Liver (tissue), 9 donors: Measurements from ENCODE around the gene URI1. TPM values are rescaled to one million over a fixed set of nuclear protein-coding genes. Genes with fewer than 3 reads are reported as not detected.
"Not testable (repeated sequence)": the region's sequence is repeated elsewhere in the genome, so short reads cannot be mapped to it uniquely, and the experiment has no call there.

Experiments
- DNase-seq: peaks from one replicate; pipeline ENCODE4 v3.0.0-alpha.2; 2017; ENCODE audit warnings: low spot score
- H3K27ac ChIP-seq, 2 donors: one replicate each; pipeline ENCODE4 v1.7.0; 2013; ENCODE audit warnings: inconsistent platforms in 2 of 2, low read length in 2 of 2, control low read depth in 1 of 2, low read depth in 1 of 2, mild to moderate bottlenecking in 1 of 2
- H3K27me3 ChIP-seq, 4 donors: one replicate each; pipeline versions ENCODE4 v1.6.1 to v1.7.0; 2013; ENCODE audit warnings: low read length in 3 of 4, inconsistent platforms in 1 of 4, mild to moderate bottlenecking in 1 of 4, moderate library complexity in 1 of 4; ENCODE audit not compliant: control insufficient read depth in 4 of 4, insufficient read depth in 4 of 4
- H3K36me3 ChIP-seq, 4 donors: one replicate each; pipeline versions ENCODE4 v1.6.1 to v1.7.0; 2013; ENCODE audit warnings: low read length in 3 of 4, mild to moderate bottlenecking in 3 of 4, low read depth in 1 of 4, moderate library complexity in 1 of 4; ENCODE audit not compliant: control insufficient read depth in 4 of 4, insufficient read depth in 3 of 4
- H3K4me1 ChIP-seq, 4 donors: one replicate each; pipeline versions ENCODE4 v1.6.1 to v1.7.0; 2013; ENCODE audit warnings: low read length in 3 of 4, mild to moderate bottlenecking in 3 of 4, moderate library complexity in 1 of 4; ENCODE audit not compliant: control insufficient read depth in 4 of 4, insufficient read depth in 4 of 4
- H3K4me3 ChIP-seq, 3 donors: one replicate each; pipeline versions ENCODE4 v1.6.1 to v1.7.0; 2013; ENCODE audit warnings: low read length in 3 of 3, control low read depth in 1 of 3, low read depth in 1 of 3, mild to moderate bottlenecking in 1 of 3
- H3K9ac ChIP-seq, 2 donors: one replicate each; pipeline ENCODE4 v1.7.0; 2013; ENCODE audit warnings: low read length in 2 of 2, mild to moderate bottlenecking in 2 of 2, moderate library complexity in 2 of 2, control low read depth in 1 of 2, low read depth in 1 of 2
- H3K9me3 ChIP-seq, 4 donors: one replicate each; pipeline versions ENCODE4 v1.6.1 to v1.7.0; 2013; ENCODE audit warnings: low read length in 3 of 4; ENCODE audit not compliant: control insufficient read depth in 4 of 4
- ATF3 ChIP-seq: IDR thresholded peaks from 2 replicates; pipeline ENCODE4 v1.6.1; 2016; ENCODE audit warnings: antibody characterized with exemption
- CTCF ChIP-seq: fragments of 150-350 bp; IDR thresholded peaks from 2 replicates; pipeline ENCODE4 v1.5.1; 2017; ENCODE audit warnings: improper control_type of control experiment, low read depth, low read length; ENCODE audit not compliant: missing input control
- EGR1 ChIP-seq, 2 donors: IDR thresholded peaks; 2 replicates each; pipeline ENCODE4 v1.6.1; 2016 to 2018; ENCODE audit warnings: antibody characterized with exemption in 2 of 2, low read depth in 2 of 2
- FOXA1 ChIP-seq: IDR thresholded peaks from 2 replicates; pipeline ENCODE4 v1.6.1; 2016; ENCODE audit warnings: antibody characterized with exemption
- FOXA2 ChIP-seq: IDR thresholded peaks from 2 replicates; pipeline ENCODE4 v1.6.1; 2016; ENCODE audit warnings: antibody characterized with exemption
- GABPA ChIP-seq, 2 donors: IDR thresholded peaks in 1 of 2; conservative IDR thresholded peaks in 1 of 2; 2 replicates each; pipeline ENCODE4 v1.6.1; 2016; ENCODE audit warnings: antibody characterized with exemption in 2 of 2, mild to moderate bottlenecking in 1 of 2, moderate library complexity in 1 of 2
- HNF4A ChIP-seq, 2 donors: conservative IDR thresholded peaks; 2 replicates each; pipeline ENCODE4 v1.6.1; 2016; ENCODE audit warnings: antibody characterized with exemption in 2 of 2, mild to moderate bottlenecking in 2 of 2
- HNF4G ChIP-seq: IDR thresholded peaks from 2 replicates; pipeline ENCODE4 v1.6.1; 2016; ENCODE audit warnings: antibody characterized with exemption
- JUND ChIP-seq, 2 donors: IDR thresholded peaks; 2 replicates each; pipeline ENCODE4 v1.6.1; 2016; ENCODE audit warnings: antibody characterized with exemption in 2 of 2
- MAX ChIP-seq: IDR thresholded peaks from 2 replicates; pipeline ENCODE4 v1.6.1; 2016; ENCODE audit warnings: antibody characterized with exemption
- RAD21 ChIP-seq, 2 donors: IDR thresholded peaks; 2 replicates each; pipeline ENCODE4 v1.6.1; 2016; ENCODE audit warnings: antibody characterized with exemption in 2 of 2, mild to moderate bottlenecking in 2 of 2
- REST ChIP-seq: IDR thresholded peaks from 2 replicates; pipeline ENCODE4 v1.6.1; 2016; ENCODE audit warnings: antibody characterized with exemption, mild to moderate bottlenecking
- RXRA ChIP-seq, 2 donors: IDR thresholded peaks; 2 replicates each; pipeline ENCODE4 v1.6.1; 2017 to 2018; ENCODE audit warnings: antibody characterized with exemption in 2 of 2, mild to moderate bottlenecking in 1 of 2
- SP1 ChIP-seq: IDR thresholded peaks from 2 replicates; pipeline ENCODE4 v1.6.1; 2018; ENCODE audit warnings: antibody characterized with exemption, mild to moderate bottlenecking
- TAF1 ChIP-seq: conservative IDR thresholded peaks from 2 replicates; pipeline ENCODE4 v1.6.1; 2016; ENCODE audit warnings: antibody characterized with exemption, mild to moderate bottlenecking
- YY1 ChIP-seq: IDR thresholded peaks from 2 replicates; pipeline ENCODE4 v1.6.1; 2016; ENCODE audit warnings: antibody characterized with exemption, mild to moderate bottlenecking
- ZBTB33 ChIP-seq: IDR thresholded peaks from 2 replicates; pipeline ENCODE4 v1.6.1; 2016; ENCODE audit warnings: antibody characterized with exemption
- WGBS: extraction: QIAGEN DNeasy Blood & Tissue Kit; methylation state at CpG from one replicate; pipeline ENCODE4 v1.1.7; 2013; 5-methylcytosine and 5-hydroxymethylcytosine counted together
- polyA plus RNA-seq, 2 donors: library from polyadenylated mRNA; stranded (reverse) in 1 of 2; unstranded in 1 of 2; fragments of 200-250 nt in 1 of 2; fragments of >200 nt in 1 of 2; fragmentation: Nextera tagmentation in 1 of 2; extraction: Ambion mirVana in 1 of 2; gene quantifications; one replicate each; pipeline versions ENCODE4 v1.2.1 to v1.2.3, GENCODE V29; 2013 to 2015
- total RNA-seq, 2 donors: library from RNA; depleted of rRNA; stranded (reverse); fragments of >200 nt; gene quantifications; one replicate each; pipeline ENCODE4 v1.2.3, GENCODE V29; 2014
- donor health status: healthy.
- donor health status: healthy.
- donor health status: healthy.
- donor health status: healthy.
- donor health status: healthy.

The URI1 gene
- total and polyA plus RNA-seq, 4 donors: 12.2 to 29.5 (median 15.7) TPM

GRCh38 chr19:29947871-29948270, 5.8 kb downstream of the URI1 start:
- no peaks in the 10 kb centered on the region for H3K9me3 ChIP-seq
- 97% methylated on average over 2 of the region's 2 CpGs for WGBS
- TF ChIP-seq CTCF: no peak
- TF ChIP-seq MAX: no peak
- no peak for TF ChIP-seq FOXA2
- TF ChIP-seq FOXA1: no peak
- TF ChIP-seq REST: no peak
- no peak for TF ChIP-seq YY1
- TF ChIP-seq GABPA (IDR thresholded peaks at IDR 0.05 in 1 of 2, conservative IDR thresholded peaks at IDR 0.05 in 1 of 2): no peak
- TF ChIP-seq RXRA (IDR thresholded peaks at IDR 0.05): no peak
- TF ChIP-seq HNF4A (conservative IDR thresholded peaks at IDR 0.05): no peak
- no peak for TF ChIP-seq ATF3
- TF ChIP-seq RAD21 (IDR thresholded peaks at IDR 0.05): no peak
- no peak for TF ChIP-seq EGR1 (IDR thresholded peaks at IDR 0.05; ENCODE audit: low read depth in 2 of 2)
- TF ChIP-seq HNF4G: no peak
- TF ChIP-seq JUND (IDR thresholded peaks at IDR 0.05): no peak
- no peak for TF ChIP-seq TAF1
- no peak for TF ChIP-seq ZBTB33
- no peak for TF ChIP-seq SP1
- H3K4me3 ChIP-seq: no peak overlapping the region
- H3K36me3 ChIP-seq: no peaks in the 10 kb centered on the region
- H3K4me1 ChIP-seq: peaks cover 4 to 27% (median 7%) of the 10 kb centered on the region in 4 donors
- no peak overlapping the region for H3K9ac ChIP-seq
- H3K27me3 ChIP-seq: no peaks in the 10 kb centered on the region
- DNase-seq: no peak
- no peak overlapping the region for H3K27ac ChIP-seq

- H3K27me3 ChIP-seq, H3K4me3 ChIP-seq, H3K9me3 ChIP-seq, DNase-seq, H3K36me3 ChIP-seq, H3K27ac ChIP-seq, H3K9ac ChIP-seq: not testable (repeated sequence)
- peaks cover 4 to 18% (median 6%) of the 10 kb centered on the region in 4 donors for H3K4me1 ChIP-seq
- 96% methylated on average over 57 of the region's 57 CpGs for WGBS
Measured at GRCh38 chr19:29948759-29949470, 6.9 kb downstream of the URI1 start.
